ENCODE data around the gene CNNM1. TPM values are rescaled to one million over a fixed set of nuclear protein-coding genes. Genes with fewer than 3 reads are reported as not detected.

Gene CNNM1
- total RNA-seq, 8 experiments from 2014 or later, result 1.4 to 4.0 (median 2.8) TPM

DNA sequence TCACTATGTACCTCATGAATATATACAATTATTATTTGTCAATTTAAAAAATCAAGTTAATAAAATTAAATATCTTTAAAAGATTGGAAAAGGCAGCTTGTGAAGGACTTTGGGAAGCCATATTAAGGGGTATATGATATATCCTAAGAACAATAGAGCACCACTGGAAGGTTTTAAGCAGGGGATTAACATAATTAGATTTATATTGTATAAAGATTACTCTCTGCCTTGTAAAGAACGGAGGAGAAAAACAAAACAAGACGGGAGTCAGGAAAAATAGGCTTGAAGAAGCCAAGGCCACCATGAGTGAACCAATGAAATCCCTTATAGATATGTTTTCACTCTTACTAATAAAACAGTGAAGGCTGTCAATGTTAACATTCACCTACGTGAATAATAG is 11.1 kb upstream of the CNNM1 start:
- Histone ChIP-seq H3K27ac (no peak overlapping the region), H3K4me1 (replicated peaks in 1 of 2) (no peaks in the 10 kb centered on the region), H3K4me3 (no peak overlapping the region)
- no peak for ATAC-seq (replicated peaks in 6 of 8)
- 28 to 92% (median 70%) methylated on average over 1 to 3 of the region's 3 CpGs for WGBS, 10 experiments
- in situ Hi-C loops (cut with MboI; ENCODE audit: low pct_unique_long_range_greater_than_20kb in 2 of 9, low sequenced_read_pairs in 9 of 9, unreplicated experiment in 9 of 9), result no loop called here

GRCh38 chr10:99318475-99318874 is 10.7 kb upstream of the CNNM1 start:
- Histone ChIP-seq H3K27ac (no peak overlapping the region), H3K4me3 (no peak overlapping the region), H3K4me1 (replicated peaks in 1 of 2) (no peaks in the 10 kb centered on the region)
- in situ Hi-C loops (cut with MboI; ENCODE audit: low pct_unique_long_range_greater_than_20kb in 2 of 9, low sequenced_read_pairs in 9 of 9, unreplicated experiment in 9 of 9), result no loop called here
- 0 to 90% (median 77%) methylated on average over 1 to 2 of the region's 2 CpGs; no CpG with 5 or more reads in 1 of the 10 experiments for WGBS, 10 experiments
- no peak for ATAC-seq (replicated peaks in 6 of 8)

DNA sequence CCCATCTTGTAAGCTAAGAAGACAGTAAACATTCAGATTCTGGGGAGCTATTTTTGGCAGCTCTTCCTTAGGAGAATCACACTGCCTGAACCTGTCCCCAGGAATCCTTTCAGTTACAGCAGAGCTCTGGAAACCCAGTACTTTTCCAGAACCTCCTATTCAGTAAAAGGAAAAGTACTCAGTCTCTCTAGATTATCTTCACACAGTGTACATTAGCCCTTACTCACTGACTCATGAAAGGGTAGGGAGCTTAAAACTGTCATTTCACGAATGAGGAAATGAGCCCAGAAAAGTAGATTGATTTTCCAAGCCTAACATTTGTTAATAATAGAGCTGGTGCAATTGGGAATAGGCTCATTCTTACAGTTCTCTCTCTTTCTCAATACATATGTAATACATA is 3.9 kb upstream of the CNNM1 start:
- 0 to 73% (median 42%) methylated on average over 1 of the region's 1 CpG; no CpG with 5 or more reads in 2 of the 10 experiments for WGBS, 10 experiments
- H3K4me1 ChIP-seq (replicated peaks in 1 of 2), result peaks cover 0 to under 1% of the 10 kb centered on the region in 2 donors
- H3K4me3 ChIP-seq, result no peak overlapping the region
- in situ Hi-C loops (cut with MboI; ENCODE audit: low pct_unique_long_range_greater_than_20kb in 2 of 9, low sequenced_read_pairs in 9 of 9, unreplicated experiment in 9 of 9), result no loop called here
- ATAC-seq (replicated peaks in 6 of 8), result no peak
- H3K27ac ChIP-seq, result no peak overlapping the region

DNA sequence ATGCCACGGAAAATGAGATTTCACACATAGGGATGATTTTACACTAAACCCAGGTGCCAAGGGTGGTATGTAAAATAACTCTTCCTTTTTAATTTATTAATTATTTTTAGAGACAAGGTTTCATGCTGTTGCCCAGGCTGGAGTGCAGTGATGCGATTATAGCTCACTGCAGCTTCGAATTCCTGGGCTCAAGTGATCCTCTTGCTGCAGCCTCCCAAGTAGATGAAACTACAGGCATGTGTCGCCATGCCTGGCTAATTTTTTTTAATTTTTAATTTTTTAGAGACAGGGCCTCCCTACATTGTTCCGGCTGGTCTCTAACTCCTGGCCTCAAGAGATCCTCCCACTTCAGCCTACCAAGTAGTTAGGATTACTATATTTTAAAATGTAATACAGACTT is 2.3 kb upstream of the CNNM1 start:
- ATAC-seq (replicated peaks in 6 of 8), result no peak
- WGBS, 10 experiments, result 88 to 100% (median 93%) methylated on average over 1 to 5 of the region's 5 CpGs; no CpG with 5 or more reads in 2 of the 10 experiments
- in situ Hi-C loops (cut with MboI; ENCODE audit: low pct_unique_long_range_greater_than_20kb in 2 of 9, low sequenced_read_pairs in 9 of 9, unreplicated experiment in 9 of 9), result no loop called here
- H3K4me1 ChIP-seq (replicated peaks in 1 of 2), result peaks cover 11 to 15% of the 10 kb centered on the region in 2 donors
- no peak overlapping the region for H3K27ac ChIP-seq
- H3K4me3 ChIP-seq, result no peak overlapping the region

DNA sequence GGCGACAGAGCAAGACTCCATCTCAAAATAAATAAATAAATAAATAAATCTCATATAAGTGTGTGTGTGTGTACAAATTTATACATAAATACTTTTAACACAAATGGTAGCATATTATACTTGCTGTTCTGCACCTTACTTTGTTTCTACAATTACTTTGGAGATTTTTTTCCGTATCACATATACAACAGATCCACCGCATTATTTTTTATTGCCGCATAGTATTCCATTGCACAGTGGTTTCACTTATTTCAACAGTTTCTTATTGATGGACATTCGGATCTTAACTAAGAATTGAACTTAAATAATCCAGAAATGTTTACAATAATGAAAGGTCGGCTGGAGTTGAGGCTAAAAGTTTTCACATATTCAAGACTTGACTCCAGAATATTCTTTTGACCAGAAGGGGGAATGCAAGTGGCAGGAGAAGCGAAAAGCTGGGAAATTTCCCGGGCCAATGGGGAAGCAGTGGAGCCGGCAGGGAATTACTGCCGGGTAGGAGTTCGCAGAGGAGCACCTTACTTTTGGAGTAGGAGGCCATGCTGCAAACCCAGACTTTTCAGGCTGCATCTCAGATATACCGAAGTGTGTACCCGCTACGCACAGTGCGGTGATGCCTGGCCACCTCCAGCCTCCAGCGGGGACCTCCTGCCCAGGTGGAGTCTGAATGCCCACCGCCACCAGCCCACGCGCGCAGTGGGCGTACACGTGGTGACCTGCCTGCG is 415 bp upstream of the CNNM1 start:
- in situ Hi-C loops (cut with MboI; ENCODE audit: low pct_unique_long_range_greater_than_20kb in 2 of 9, low sequenced_read_pairs in 9 of 9, unreplicated experiment in 9 of 9), result no loop called here
- Histone ChIP-seq H3K4me1 (replicated peaks in 1 of 2) (peaks cover 11 to 15% of the 10 kb centered on the region in 2 donors), H3K4me3 (peak overlapping the region; percentile 35 to 51 (median 46)), H3K27ac (no peak overlapping the region)
- ATAC-seq (replicated peaks in 6 of 8), result peak in 2 of 8 experiments; percentile 36 to 38
- WGBS, 10 experiments, result 31 to 100% (median 54%) methylated on average over 1 to 17 of the region's 23 CpGs

- peak overlapping the region; percentile 35 to 51 (median 46) for H3K4me3 ChIP-seq
- H3K27ac ChIP-seq, result no peak overlapping the region
- 0 to 3% (median 1%) methylated on average over 1 to 25 of the region's 94 CpGs; no CpG with 5 or more reads in 6 of the 10 experiments for WGBS, 10 experiments
- peak; percentile 49 to 72 (median 66) for ATAC-seq (replicated peaks in 6 of 8)
- peaks cover 11 to 15% of the 10 kb centered on the region in 2 donors for H3K4me1 ChIP-seq (replicated peaks in 1 of 2)
- in situ Hi-C loops (cut with MboI; ENCODE audit: low pct_unique_long_range_greater_than_20kb in 2 of 9, low sequenced_read_pairs in 9 of 9, unreplicated experiment in 9 of 9), result no loop called here
Observed at GRCh38 chr10:99329554-99330346, 594 bp downstream of the CNNM1 start.

DNA sequence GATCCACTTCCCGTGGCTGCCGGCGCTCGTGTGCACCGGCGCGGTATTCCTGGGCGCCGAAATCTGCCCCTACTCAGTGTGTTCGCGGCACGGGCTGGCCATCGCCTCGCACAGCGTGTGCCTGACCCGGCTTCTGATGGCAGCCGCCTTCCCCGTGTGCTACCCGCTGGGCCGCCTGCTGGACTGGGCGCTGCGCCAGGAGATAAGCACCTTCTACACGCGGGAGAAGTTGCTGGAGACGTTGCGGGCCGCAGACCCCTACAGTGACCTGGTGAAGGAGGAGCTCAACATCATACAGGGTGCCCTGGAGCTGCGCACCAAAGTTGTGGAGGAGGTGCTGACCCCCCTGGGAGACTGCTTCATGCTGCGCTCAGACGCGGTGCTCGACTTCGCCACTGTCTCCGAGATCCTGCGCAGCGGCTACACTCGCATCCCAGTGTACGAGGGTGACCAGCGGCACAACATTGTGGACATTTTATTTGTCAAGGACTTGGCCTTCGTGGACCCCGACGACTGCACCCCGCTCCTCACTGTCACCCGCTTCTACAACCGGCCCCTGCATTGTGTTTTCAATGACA is 1.3 kb downstream of the CNNM1 start:
- H3K4me3 ChIP-seq, result peak overlapping the region; percentile 35 to 51 (median 46)
- peaks cover 15% of the 10 kb centered on the region in 2 donors for H3K4me1 ChIP-seq (replicated peaks in 1 of 2)
- ATAC-seq (replicated peaks in 6 of 8), result peak in 6 of 8 experiments; percentile 7 to 30 (median 22)
- H3K27ac ChIP-seq, result no peak overlapping the region
- in situ Hi-C loops (cut with MboI; ENCODE audit: low pct_unique_long_range_greater_than_20kb in 2 of 9, low sequenced_read_pairs in 9 of 9, unreplicated experiment in 9 of 9), result no loop called here
- 35 to 91% (median 60%) methylated on average over 4 to 21 of the region's 45 CpGs; no CpG with 5 or more reads in 6 of the 10 experiments for WGBS, 10 experiments

- WGBS, 10 experiments, result 20 to 100% (median 92%) methylated on average over 1 to 6 of the region's 9 CpGs; no CpG with 5 or more reads in 1 of the 10 experiments
Observed at GRCh38 chr10:99331207-99331803, 2.1 kb downstream of the CNNM1 start.

GRCh38 chr10:99337311-99337811 is 8.2 kb downstream of the CNNM1 start:
- H3K4me1 ChIP-seq (replicated peaks in 1 of 2), result peaks cover 19 to 34% of the 10 kb centered on the region in 2 donors
- in situ Hi-C loops (cut with MboI; ENCODE audit: low pct_unique_long_range_greater_than_20kb in 2 of 9, low sequenced_read_pairs in 9 of 9, unreplicated experiment in 9 of 9), result no loop called here
- H3K27ac ChIP-seq, result no peak overlapping the region
- WGBS, 10 experiments, result 0 to 36% (median 0%) methylated on average over 1 to 2 of the region's 2 CpGs
- H3K4me3 ChIP-seq, result no peak overlapping the region
- peak; percentile 85 to 99 (median 97) for ATAC-seq (replicated peaks in 6 of 8)

More at GRCh38 chr10:99331207-99331803, 2.1 kb downstream of the CNNM1 start:
- in situ Hi-C loops (cut with MboI; ENCODE audit: low pct_unique_long_range_greater_than_20kb in 2 of 9, low sequenced_read_pairs in 9 of 9, unreplicated experiment in 9 of 9), result no loop called here
- Histone ChIP-seq H3K4me1 (replicated peaks in 1 of 2) (peaks cover 15 to 18% of the 10 kb centered on the region in 2 donors), H3K4me3 (peak overlapping the region in 4 of 5 donors; percentile 2 to 51 (median 41)), H3K27ac (no peak overlapping the region)
- peak in 1 of 8 experiments; percentile 6 for ATAC-seq (replicated peaks in 6 of 8)

GRCh38 chr10:99337901-99338300 is 8.7 kb downstream of the CNNM1 start:
- ATAC-seq (replicated peaks in 6 of 8), result peak in 1 of 8 experiments; percentile 5

GRCh38 chr10:99339077-99339476 is 9.9 kb downstream of the CNNM1 start:
- Histone ChIP-seq H3K4me1 (replicated peaks in 1 of 2) (peaks cover 19 to 35% of the 10 kb centered on the region in 2 donors), H3K27ac (no peak overlapping the region), H3K4me3 (no peak overlapping the region)
- in situ Hi-C loops (cut with MboI; ENCODE audit: low pct_unique_long_range_greater_than_20kb in 2 of 9, low sequenced_read_pairs in 9 of 9, unreplicated experiment in 9 of 9), result no loop called here
- ATAC-seq (replicated peaks in 6 of 8), result peak in 4 of 8 experiments; percentile 26 to 70 (median 46)
- WGBS, 10 experiments, result 17 to 100% (median 83%) methylated on average over 1 of the region's 1 CpG; no CpG with 5 or more reads in 4 of the 10 experiments

More at GRCh38 chr10:99337901-99338300, 8.7 kb downstream of the CNNM1 start:
- Histone ChIP-seq H3K27ac (no peak overlapping the region), H3K4me3 (no peak overlapping the region), H3K4me1 (replicated peaks in 1 of 2) (peaks cover 19 to 35% of the 10 kb centered on the region in 2 donors)
- in situ Hi-C loops (cut with MboI; ENCODE audit: low pct_unique_long_range_greater_than_20kb in 2 of 9, low sequenced_read_pairs in 9 of 9, unreplicated experiment in 9 of 9), result no loop called here

DNA sequence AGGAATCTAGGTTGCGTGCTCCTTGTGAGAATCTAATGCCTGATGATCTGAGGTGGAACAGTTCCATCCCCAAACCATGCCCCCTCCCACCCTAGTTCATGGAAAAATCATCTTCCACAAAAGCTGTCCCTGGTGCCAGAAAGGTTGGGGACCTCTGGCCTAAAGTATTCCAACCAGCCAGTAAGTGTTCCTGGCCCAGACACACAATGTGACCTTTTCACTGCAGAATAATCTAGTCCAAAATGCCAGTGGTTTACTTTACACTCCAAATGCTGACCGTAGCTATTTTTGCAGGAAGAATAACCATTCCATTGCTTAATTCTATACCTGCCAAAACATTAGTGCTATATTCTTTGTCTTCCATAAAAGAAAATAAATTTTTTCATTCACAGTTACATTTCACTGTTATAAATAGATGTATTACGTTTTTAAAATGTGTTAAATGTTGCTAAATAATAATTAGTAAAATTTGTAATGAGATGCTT is 10.4 kb downstream of the CNNM1 start:
- Histone ChIP-seq H3K4me3 (no peak overlapping the region), H3K27ac (no peak overlapping the region), H3K4me1 (replicated peaks in 1 of 2) (peaks cover 19 to 35% of the 10 kb centered on the region in 2 donors)
- in situ Hi-C loops (cut with MboI; ENCODE audit: low pct_unique_long_range_greater_than_20kb in 2 of 9, low sequenced_read_pairs in 9 of 9, unreplicated experiment in 9 of 9), result no loop called here
- no peak for ATAC-seq (replicated peaks in 6 of 8)
- 56 to 97% (median 87%) methylated on average over 1 to 3 of the region's 3 CpGs for WGBS, 10 experiments
